Measurements from ENCODE around the gene RALGAPA1.

DNA sequence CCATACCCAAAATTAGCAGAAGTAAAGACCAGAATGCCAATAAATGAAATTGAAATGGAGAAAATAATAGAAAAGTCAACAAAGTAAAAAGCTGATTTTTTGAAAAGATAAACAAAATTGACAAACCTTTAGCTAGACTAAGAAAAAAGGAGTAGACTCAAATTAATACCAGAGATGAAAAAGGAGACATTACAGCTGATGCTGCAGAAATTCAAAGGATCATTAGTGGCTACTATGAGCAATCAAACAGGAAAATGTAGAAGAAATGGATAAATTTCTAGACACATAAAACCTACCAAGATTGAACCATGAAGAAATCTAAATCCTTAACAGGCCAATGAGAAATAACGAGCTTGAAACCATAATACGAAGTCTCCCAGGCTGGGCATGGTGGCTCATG is 309.9 kb downstream of the RALGAPA1 start:
- TF ChIP-seq, protein P1, sequence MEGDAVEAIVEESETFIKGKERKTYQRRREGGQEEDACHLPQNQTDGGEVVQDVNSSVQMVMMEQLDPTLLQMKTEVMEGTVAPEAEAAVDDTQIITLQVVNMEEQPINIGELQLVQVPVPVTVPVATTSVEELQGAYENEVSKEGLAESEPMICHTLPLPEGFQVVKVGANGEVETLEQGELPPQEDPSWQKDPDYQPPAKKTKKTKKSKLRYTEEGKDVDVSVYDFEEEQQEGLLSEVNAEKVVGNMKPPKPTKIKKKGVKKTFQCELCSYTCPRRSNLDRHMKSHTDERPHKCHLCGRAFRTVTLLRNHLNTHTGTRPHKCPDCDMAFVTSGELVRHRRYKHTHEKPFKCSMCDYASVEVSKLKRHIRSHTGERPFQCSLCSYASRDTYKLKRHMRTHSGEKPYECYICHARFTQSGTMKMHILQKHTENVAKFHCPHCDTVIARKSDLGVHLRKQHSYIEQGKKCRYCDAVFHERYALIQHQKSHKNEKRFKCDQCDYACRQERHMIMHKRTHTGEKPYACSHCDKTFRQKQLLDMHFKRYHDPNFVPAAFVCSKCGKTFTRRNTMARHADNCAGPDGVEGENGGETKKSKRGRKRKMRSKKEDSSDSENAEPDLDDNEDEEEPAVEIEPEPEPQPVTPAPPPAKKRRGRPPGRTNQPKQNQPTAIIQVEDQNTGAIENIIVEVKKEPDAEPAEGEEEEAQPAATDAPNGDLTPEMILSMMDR (optimal IDR thresholded peaks at IDR 0.05 in 1 of 3, IDR thresholded peaks at IDR 0.05 in 1 of 3, conservative IDR thresholded peaks at IDR 0.05 in 1 of 3; ENCODE audit: extremely low read depth in 1 of 3, insufficient read depth in 2 of 3, low read length in 3 of 3), result no peak
- TF ChIP-seq EZH2 (IDR thresholded peaks at IDR 0.05; ENCODE audit: low read length), result no peak
